ENCODE data around the gene GUCA1C.

DNA sequence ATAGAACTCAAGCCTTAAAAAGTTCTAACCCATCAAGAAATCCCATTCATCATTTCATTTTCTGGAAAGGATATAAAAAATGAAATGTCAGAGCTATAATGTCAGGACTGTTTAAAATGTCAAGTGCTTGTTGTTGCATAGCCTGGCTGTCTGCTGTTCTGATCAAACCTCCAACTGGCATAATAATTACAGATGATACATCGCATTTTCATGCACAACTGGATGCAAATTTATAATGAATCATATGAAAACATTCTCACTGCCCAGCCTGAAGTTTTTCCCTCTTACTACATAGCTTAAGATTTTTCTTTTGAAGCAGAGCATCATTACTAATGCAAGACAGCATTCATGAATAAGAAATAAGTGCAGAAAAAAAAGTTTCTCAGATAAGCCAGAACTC lies 46.5 kb downstream of the GUCA1C start:
- TF ChIP-seq CTCF (IDR thresholded peaks at IDR 0.05) (no peak), POLR2A (IDR thresholded peaks at IDR 0.05) (no peak), POLR2AphosphoS5 (IDR thresholded peaks at IDR 0.05) (no peak)

All from prostate gland (tissue), 2 donors.